Measurements from ENCODE around the gene HSBP1. TPM values are rescaled to one million over a fixed set of nuclear protein-coding genes. Genes with fewer than 3 reads are reported as not detected.

Gene HSBP1
- polyA plus RNA-seq (2013, experiment 1 of 2) = 201 TPM
- 229 TPM for polyA plus RNA-seq (2013, experiment 2 of 2)

DNA sequence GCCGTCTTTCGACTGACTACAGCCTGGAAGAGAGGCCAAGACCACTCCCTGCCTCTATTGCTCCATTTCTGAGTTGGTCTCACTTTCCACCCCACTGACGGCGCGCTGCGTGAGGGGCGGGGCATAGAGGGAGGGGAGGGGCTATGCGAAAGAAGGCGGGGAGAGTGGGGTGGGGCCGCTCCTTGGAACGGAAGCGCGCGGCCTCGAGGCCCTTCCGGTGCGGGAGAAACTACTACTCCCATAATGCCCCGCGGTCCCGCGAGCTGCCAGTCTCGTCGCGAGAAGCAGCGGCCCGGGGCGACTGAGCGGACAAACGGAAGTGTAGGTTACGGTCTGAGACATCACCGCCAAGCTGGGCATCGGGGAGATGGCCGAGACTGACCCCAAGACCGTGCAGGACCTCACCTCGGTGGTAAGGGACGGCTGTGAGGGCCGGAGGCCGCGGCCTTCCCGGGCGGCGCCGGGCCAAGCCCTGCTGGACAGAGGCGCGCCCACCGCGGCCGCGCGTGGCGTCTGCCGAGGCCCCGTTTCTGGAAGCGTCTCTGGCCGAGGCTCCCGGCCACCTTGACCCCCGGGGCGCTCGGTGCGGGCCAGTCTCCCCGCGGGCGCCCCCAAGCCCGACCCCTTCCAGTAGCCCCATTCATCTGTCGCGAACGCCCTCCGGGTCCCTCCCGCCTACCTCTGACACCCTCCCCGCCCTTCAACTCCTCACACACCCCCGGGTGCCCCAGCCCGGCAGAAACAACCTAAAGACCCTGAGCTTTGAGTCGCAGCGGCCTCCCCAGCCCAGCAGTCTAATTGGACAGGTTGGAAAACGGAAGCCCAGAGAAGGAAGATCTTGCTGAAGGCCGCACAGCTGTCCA, at the start of gene HSBP1:
TSS of gene HSBP1 (plus strand) at position 269 of the 863 bp plus-strand sequence. CDS start at position 368, 99 bp downstream.
- Histone ChIP-seq H3K36me3 (ENCODE audit: control insufficient read depth, insufficient read depth, low read length) (peaks cover 35% of the 10 kb centered on the region), H3K4me3 (ENCODE audit: extremely low read depth, insufficient read depth, low read length, poor library complexity, severe bottlenecking) (peak within 1 kb of the TSS; percentile 98), H3K9me3 (ENCODE audit: control insufficient read depth, low read length) (no peaks in the 10 kb centered on the region), H3K4me1 (ENCODE audit: control insufficient read depth, insufficient read depth, low read length, poor library complexity, severe bottlenecking) (peaks cover 6% of the 10 kb centered on the region), H3K27ac (ENCODE audit: low read depth, low read length, severe bottlenecking) (peak within 1 kb of the TSS; percentile 71)
- 1 to 2% methylated on average over 52 to 54 of the region's 76 CpGs for WGBS, 2 experiments (ENCODE audit: insufficient coverage in 2 of 2)

GRCh38 chr16:83762141-83762991, 45.4 kb upstream of the HSBP1 start:
- Histone ChIP-seq H3K4me3 (ENCODE audit: extremely low read depth, insufficient read depth, low read length, poor library complexity, severe bottlenecking) (no peak overlapping the region), H3K4me1 (ENCODE audit: control insufficient read depth, insufficient read depth, low read length, poor library complexity, severe bottlenecking) (no peaks in the 10 kb centered on the region), H3K27ac (ENCODE audit: low read depth, low read length, severe bottlenecking) (no peak overlapping the region), H3K36me3 (ENCODE audit: control insufficient read depth, insufficient read depth, low read length) (no peaks in the 10 kb centered on the region), H3K9me3 (ENCODE audit: control insufficient read depth, low read length) (no peaks in the 10 kb centered on the region)
- WGBS, 2 experiments (ENCODE audit: insufficient coverage in 2 of 2) = 96 to 98% methylated on average over 8 to 10 of the region's 11 CpGs

- no peaks in the 10 kb centered on the region for H3K9me3 ChIP-seq (ENCODE audit: control insufficient read depth, low read length)
- no peaks in the 10 kb centered on the region for H3K4me1 ChIP-seq (ENCODE audit: control insufficient read depth, insufficient read depth, low read length, poor library complexity, severe bottlenecking)
- H3K4me3 ChIP-seq (ENCODE audit: extremely low read depth, insufficient read depth, low read length, poor library complexity, severe bottlenecking) = no peak overlapping the region
- no peaks in the 10 kb centered on the region for H3K36me3 ChIP-seq (ENCODE audit: control insufficient read depth, insufficient read depth, low read length)
- H3K27ac ChIP-seq (ENCODE audit: low read depth, low read length, severe bottlenecking) = no peak overlapping the region
- 92 to 96% methylated on average over 4 of the region's 5 CpGs for WGBS, 2 experiments (ENCODE audit: insufficient coverage in 2 of 2)
These were observed 44.8 kb upstream of the HSBP1 start for GRCh38 chr16:83762992-83763358.

DNA sequence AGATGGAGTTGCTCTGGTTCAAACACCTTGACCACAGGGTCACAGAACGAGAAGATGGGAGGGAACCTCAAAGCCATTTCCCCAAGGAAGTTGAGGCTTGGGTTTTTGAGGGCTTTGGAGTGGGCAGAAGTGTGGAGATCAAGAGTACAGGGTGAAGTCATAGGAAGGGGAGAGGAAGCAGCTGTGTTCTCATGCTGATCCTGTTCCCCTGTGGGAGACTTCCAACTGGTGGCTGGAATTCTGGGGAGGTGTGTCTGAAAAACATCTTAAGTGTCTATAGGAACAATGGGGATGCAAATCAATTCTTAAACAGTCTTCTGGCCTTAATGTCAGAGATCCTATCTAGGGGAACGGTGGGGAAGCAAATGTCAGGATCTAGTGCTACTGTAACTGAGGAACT, 38.8 kb upstream of the HSBP1 start:
- no peak overlapping the region for H3K4me3 ChIP-seq (ENCODE audit: extremely low read depth, insufficient read depth, low read length, poor library complexity, severe bottlenecking)
- H3K9me3 ChIP-seq (ENCODE audit: control insufficient read depth, low read length) = no peaks in the 10 kb centered on the region
- no peaks in the 10 kb centered on the region for H3K36me3 ChIP-seq (ENCODE audit: control insufficient read depth, insufficient read depth, low read length)
- 47 to 65% methylated on average over 1 to 2 of the region's 2 CpGs for WGBS, 2 experiments (ENCODE audit: insufficient coverage in 2 of 2)
- peaks cover 3% of the 10 kb centered on the region for H3K4me1 ChIP-seq (ENCODE audit: control insufficient read depth, insufficient read depth, low read length, poor library complexity, severe bottlenecking)
- no peak overlapping the region for H3K27ac ChIP-seq (ENCODE audit: low read depth, low read length, severe bottlenecking)

GRCh38 chr16:83769397-83770008, 38.3 kb upstream of the HSBP1 start:
- peaks cover 4% of the 10 kb centered on the region for H3K4me1 ChIP-seq (ENCODE audit: control insufficient read depth, insufficient read depth, low read length, poor library complexity, severe bottlenecking)
- WGBS, 2 experiments (ENCODE audit: insufficient coverage in 2 of 2) = 62 to 63% methylated on average over 4 to 5 of the region's 5 CpGs

GRCh38 chr16:83771306-83771942, 36.4 kb upstream of the HSBP1 start:
- WGBS, 2 experiments (ENCODE audit: insufficient coverage in 2 of 2) = 94 to 97% methylated on average over 3 of the region's 5 CpGs
- H3K4me3 ChIP-seq (ENCODE audit: extremely low read depth, insufficient read depth, low read length, poor library complexity, severe bottlenecking) = no peak overlapping the region
- no peaks in the 10 kb centered on the region for H3K9me3 ChIP-seq (ENCODE audit: control insufficient read depth, low read length)
- H3K4me1 ChIP-seq (ENCODE audit: control insufficient read depth, insufficient read depth, low read length, poor library complexity, severe bottlenecking) = peaks cover 4% of the 10 kb centered on the region
- H3K36me3 ChIP-seq (ENCODE audit: control insufficient read depth, insufficient read depth, low read length) = no peaks in the 10 kb centered on the region
- H3K27ac ChIP-seq (ENCODE audit: low read depth, low read length, severe bottlenecking) = no peak overlapping the region

More at GRCh38 chr16:83769397-83770008, 38.3 kb upstream of the HSBP1 start:
- no peaks in the 10 kb centered on the region for H3K36me3 ChIP-seq (ENCODE audit: control insufficient read depth, insufficient read depth, low read length)
- H3K27ac ChIP-seq (ENCODE audit: low read depth, low read length, severe bottlenecking) = no peak overlapping the region
- no peaks in the 10 kb centered on the region for H3K9me3 ChIP-seq (ENCODE audit: control insufficient read depth, low read length)
- no peak overlapping the region for H3K4me3 ChIP-seq (ENCODE audit: extremely low read depth, insufficient read depth, low read length, poor library complexity, severe bottlenecking)

GRCh38 chr16:83772806-83773205, 35.0 kb upstream of the HSBP1 start:
- Histone ChIP-seq H3K36me3 (ENCODE audit: control insufficient read depth, insufficient read depth, low read length) (no peaks in the 10 kb centered on the region), H3K4me1 (ENCODE audit: control insufficient read depth, insufficient read depth, low read length, poor library complexity, severe bottlenecking) (peaks cover 4% of the 10 kb centered on the region), H3K27ac (ENCODE audit: low read depth, low read length, severe bottlenecking) (no peak overlapping the region), H3K4me3 (ENCODE audit: extremely low read depth, insufficient read depth, low read length, poor library complexity, severe bottlenecking) (no peak overlapping the region), H3K9me3 (ENCODE audit: control insufficient read depth, low read length) (no peaks in the 10 kb centered on the region)
- 75 to 88% methylated on average over 1 of the region's 1 CpG for WGBS, 2 experiments (ENCODE audit: insufficient coverage in 2 of 2)

DNA sequence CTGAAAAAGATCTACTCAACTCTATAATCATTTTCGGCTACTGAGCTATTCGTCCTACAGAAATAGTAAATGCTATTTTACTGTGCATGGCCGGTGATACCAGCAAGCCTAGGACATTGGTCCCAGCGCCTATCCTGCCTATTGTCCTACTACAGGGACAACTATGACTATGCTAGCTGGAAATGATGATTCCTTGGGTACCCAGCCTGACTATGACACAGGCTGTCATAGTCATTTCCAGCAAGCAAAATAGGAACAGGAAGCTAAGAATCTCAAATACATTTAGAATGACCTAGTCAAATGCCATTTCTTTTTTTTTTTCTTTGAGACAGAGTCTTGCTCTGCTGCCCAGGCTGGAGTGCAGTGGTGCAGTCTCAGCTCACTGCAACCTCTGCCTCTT, 33.7 kb upstream of the HSBP1 start:
- peaks cover 4% of the 10 kb centered on the region for H3K4me1 ChIP-seq (ENCODE audit: control insufficient read depth, insufficient read depth, low read length, poor library complexity, severe bottlenecking)
- H3K27ac ChIP-seq (ENCODE audit: low read depth, low read length, severe bottlenecking) = no peak overlapping the region
- H3K36me3 ChIP-seq (ENCODE audit: control insufficient read depth, insufficient read depth, low read length) = no peaks in the 10 kb centered on the region
- H3K9me3 ChIP-seq (ENCODE audit: control insufficient read depth, low read length) = no peaks in the 10 kb centered on the region
- H3K4me3 ChIP-seq (ENCODE audit: extremely low read depth, insufficient read depth, low read length, poor library complexity, severe bottlenecking) = no peak overlapping the region
- 94 to 97% methylated on average over 2 to 4 of the region's 4 CpGs for WGBS, 2 experiments (ENCODE audit: insufficient coverage in 2 of 2)

DNA sequence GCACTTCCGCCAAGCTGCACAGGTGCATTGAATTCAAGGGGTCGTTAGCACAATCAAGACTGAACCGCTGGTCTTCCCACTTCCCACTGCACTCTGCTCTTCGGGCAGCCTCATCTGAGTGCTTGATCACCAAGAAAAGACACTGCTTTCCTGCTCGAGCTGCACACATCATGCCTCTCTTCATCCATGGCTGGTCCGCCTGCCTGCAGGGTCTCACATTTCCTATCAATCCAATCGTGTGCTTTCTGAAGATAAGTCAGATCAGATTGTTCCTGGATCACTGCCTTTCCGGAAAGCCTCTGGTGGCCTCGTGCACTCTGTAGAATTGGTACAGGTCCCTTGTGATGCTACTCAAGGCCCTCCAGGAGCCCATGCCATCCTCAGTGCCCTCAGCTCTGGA, 30.8 kb upstream of the HSBP1 start:
- no peak overlapping the region for H3K27ac ChIP-seq (ENCODE audit: low read depth, low read length, severe bottlenecking)
- H3K36me3 ChIP-seq (ENCODE audit: control insufficient read depth, insufficient read depth, low read length) = no peaks in the 10 kb centered on the region
- peaks cover 7% of the 10 kb centered on the region for H3K4me1 ChIP-seq (ENCODE audit: control insufficient read depth, insufficient read depth, low read length, poor library complexity, severe bottlenecking)
- no peaks in the 10 kb centered on the region for H3K9me3 ChIP-seq (ENCODE audit: control insufficient read depth, low read length)
- 84 to 88% methylated on average over 9 of the region's 9 CpGs for WGBS, 2 experiments (ENCODE audit: insufficient coverage in 2 of 2)
- no peak overlapping the region for H3K4me3 ChIP-seq (ENCODE audit: extremely low read depth, insufficient read depth, low read length, poor library complexity, severe bottlenecking)

DNA sequence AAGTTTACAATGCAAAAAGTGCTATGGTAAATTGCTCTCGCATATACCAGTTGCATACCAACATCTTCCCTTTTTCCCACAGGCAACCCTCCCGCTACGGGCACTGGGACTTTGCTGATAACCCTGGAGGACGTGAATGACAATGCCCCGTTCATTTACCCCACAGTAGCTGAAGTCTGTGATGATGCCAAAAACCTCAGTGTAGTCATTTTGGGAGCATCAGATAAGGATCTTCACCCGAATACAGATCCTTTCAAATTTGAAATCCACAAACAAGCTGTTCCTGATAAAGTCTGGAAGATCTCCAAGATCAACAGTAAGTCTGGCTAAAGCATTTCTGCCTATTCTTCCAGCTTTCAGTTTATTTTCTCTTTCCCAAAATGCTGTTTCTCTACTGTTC, 27.9 kb upstream of the HSBP1 start:
- no peaks in the 10 kb centered on the region for H3K36me3 ChIP-seq (ENCODE audit: control insufficient read depth, insufficient read depth, low read length)
- H3K4me1 ChIP-seq (ENCODE audit: control insufficient read depth, insufficient read depth, low read length, poor library complexity, severe bottlenecking) = peaks cover 3% of the 10 kb centered on the region
- H3K4me3 ChIP-seq (ENCODE audit: extremely low read depth, insufficient read depth, low read length, poor library complexity, severe bottlenecking) = no peak overlapping the region
- WGBS, 2 experiments (ENCODE audit: insufficient coverage in 2 of 2) = 75 to 88% methylated on average over 6 of the region's 6 CpGs
- H3K9me3 ChIP-seq (ENCODE audit: control insufficient read depth, low read length) = no peaks in the 10 kb centered on the region
- no peak overlapping the region for H3K27ac ChIP-seq (ENCODE audit: low read depth, low read length, severe bottlenecking)
